Upper lobe of right lung (tissue), 1 donor: ENCODE data around the gene ATOX1. TPM values are rescaled to one million over a fixed set of nuclear protein-coding genes. Genes with fewer than 3 reads are reported as not detected.

Experiments
- ATAC-seq: fragments of 200-7000 bp; cut with Tn5 transposase; one replicate; pipeline ENCODE4 v1.9.1; 2020; ENCODE audit warnings: mild to moderate bottlenecking, moderate library complexity
- DNase-seq: peaks from one replicate; pipeline ENCODE4 v3.0.0-alpha.2; 2020
- H3K27ac ChIP-seq: fragments of 200-600 bp; one replicate; pipeline ENCODE4 v1.8.0; 2022
- H3K27me3 ChIP-seq: fragments of 200-600 bp; one replicate; pipeline ENCODE4 v1.8.0; 2022; ENCODE audit warnings: mild to moderate bottlenecking
- H3K36me3 ChIP-seq: fragments of 200-600 bp; one replicate; pipeline ENCODE4 v1.8.0; 2022
- H3K4me1 ChIP-seq: fragments of 200-600 bp; one replicate; pipeline ENCODE4 v1.8.0; 2022
- H3K4me3 ChIP-seq: fragments of 200-600 bp; one replicate; pipeline ENCODE4 v1.8.0; 2022; ENCODE audit warnings: mild to moderate bottlenecking
- H3K9me3 ChIP-seq: fragments of 200-600 bp; one replicate; pipeline ENCODE4 v1.8.0; 2022
- intact Hi-C: fragments of 100-400 bp; cut with DNase I; formaldehyde crosslinking; loops from one replicate; pipeline ENCODE4 v1.11.0; 2022
- total RNA-seq: library from RNA; stranded (reverse); fragmentation: NEBNext Ultra II Directional; extraction: Animal tissue kit (Norgen Biotek cat#: 25700); gene quantifications from one replicate; pipeline ENCODE4 v1.2.1, GENCODE V29; 2021
- TF ChIP-seq, protein P1 (sequence below): fragments of 200-600 bp; IDR thresholded peaks from one replicate; pipeline ENCODE4 v1.8.0; 2022; ENCODE audit warnings: antibody characterized with exemption
- donor health status: DM: no; HTN: yes; CAD: no; lungs with severe emphysema.

ATOX1 gene
- total RNA-seq, 1 donor from 2014 or later = 62.4 TPM

DNA sequence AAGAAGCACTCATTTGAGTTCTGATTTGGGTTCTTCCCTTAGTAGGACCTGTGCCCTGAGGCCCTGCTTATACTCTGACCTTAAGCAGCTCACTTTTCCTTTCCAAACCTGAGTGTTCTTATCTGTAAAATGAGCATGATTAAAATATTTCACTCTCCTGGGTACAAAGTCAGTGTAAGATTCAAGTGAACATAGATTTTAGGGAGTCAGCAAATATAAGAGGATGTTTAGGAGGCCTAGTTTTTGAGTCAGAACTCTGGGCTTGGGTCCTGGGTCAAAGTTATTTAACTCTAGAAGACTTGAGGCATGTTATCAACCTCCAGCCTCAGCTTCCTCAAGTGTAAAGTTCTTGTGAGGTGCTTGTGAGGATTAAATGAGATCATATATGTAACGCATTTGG, 63.0 kb downstream of the ATOX1 start:
- peak overlapping the region; percentile 69 for H3K27ac ChIP-seq
- H3K9me3 ChIP-seq = no peaks in the 10 kb centered on the region
- TF ChIP-seq, protein P1, sequence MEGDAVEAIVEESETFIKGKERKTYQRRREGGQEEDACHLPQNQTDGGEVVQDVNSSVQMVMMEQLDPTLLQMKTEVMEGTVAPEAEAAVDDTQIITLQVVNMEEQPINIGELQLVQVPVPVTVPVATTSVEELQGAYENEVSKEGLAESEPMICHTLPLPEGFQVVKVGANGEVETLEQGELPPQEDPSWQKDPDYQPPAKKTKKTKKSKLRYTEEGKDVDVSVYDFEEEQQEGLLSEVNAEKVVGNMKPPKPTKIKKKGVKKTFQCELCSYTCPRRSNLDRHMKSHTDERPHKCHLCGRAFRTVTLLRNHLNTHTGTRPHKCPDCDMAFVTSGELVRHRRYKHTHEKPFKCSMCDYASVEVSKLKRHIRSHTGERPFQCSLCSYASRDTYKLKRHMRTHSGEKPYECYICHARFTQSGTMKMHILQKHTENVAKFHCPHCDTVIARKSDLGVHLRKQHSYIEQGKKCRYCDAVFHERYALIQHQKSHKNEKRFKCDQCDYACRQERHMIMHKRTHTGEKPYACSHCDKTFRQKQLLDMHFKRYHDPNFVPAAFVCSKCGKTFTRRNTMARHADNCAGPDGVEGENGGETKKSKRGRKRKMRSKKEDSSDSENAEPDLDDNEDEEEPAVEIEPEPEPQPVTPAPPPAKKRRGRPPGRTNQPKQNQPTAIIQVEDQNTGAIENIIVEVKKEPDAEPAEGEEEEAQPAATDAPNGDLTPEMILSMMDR = no peak
- DNase-seq = no peak
- no peak for ATAC-seq
- no peak overlapping the region for H3K4me3 ChIP-seq
- intact Hi-C loops = no loop called here
- no peaks in the 10 kb centered on the region for H3K36me3 ChIP-seq
- peaks cover 5% of the 10 kb centered on the region for H3K4me1 ChIP-seq
- no peaks in the 10 kb centered on the region for H3K27me3 ChIP-seq

DNA sequence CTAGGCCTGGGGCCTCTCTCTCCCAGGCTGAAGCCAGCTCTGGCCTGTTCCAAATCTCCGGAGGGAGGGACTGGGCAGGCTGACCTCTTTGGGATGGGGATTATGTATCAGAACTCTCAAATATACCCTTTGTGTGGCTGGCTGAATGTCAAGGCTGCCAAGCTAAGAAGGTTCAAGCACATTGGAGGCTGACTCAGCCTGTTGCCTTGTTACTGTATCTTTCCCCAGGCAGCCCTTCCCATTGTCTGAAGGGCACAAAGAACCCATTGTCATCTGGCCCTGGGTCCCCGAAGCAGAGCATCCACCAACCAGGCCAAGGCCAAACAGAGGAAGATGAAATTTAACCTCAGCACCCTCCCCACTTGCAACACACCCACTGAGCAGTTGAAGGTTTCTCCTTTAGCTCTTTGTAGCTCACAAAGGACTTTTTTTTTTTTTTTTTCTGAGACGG, 64.4 kb downstream of the ATOX1 start:
- TF ChIP-seq, protein P1 = no peak
- no peak for DNase-seq
- no peaks in the 10 kb centered on the region for H3K9me3 ChIP-seq
- intact Hi-C loops = no loop called here
- H3K4me3 ChIP-seq = no peak overlapping the region
- H3K4me1 ChIP-seq = peaks cover 5% of the 10 kb centered on the region
- ATAC-seq = no peak
- no peak overlapping the region for H3K27ac ChIP-seq
- no peaks in the 10 kb centered on the region for H3K36me3 ChIP-seq
- H3K27me3 ChIP-seq = no peaks in the 10 kb centered on the region

Other genes starting within 250 kb of the ATOX1 start
- 0.41 TPM for gene FAT2, start 167.3 kb downstream of the ATOX1 start, total RNA-seq
- gene SPARC, start 71.7 kb downstream of the ATOX1 start, total RNA-seq = 1,248 TPM
- 158 TPM for gene G3BP1, start 13.3 kb upstream of the ATOX1 start, total RNA-seq
- not detected for gene GLRA1, start 166.2 kb upstream of the ATOX1 start, total RNA-seq